Neutrophil (primary cell): Measurements from ENCODE around the gene ZNF683.

Source experiments
- H3K27ac ChIP-seq: fragments of 200-600 bp; sonication (generic); 2 replicates; pipeline ENCODE4 v1.5.1; 2016; ENCODE audit warnings: mild to moderate bottlenecking, moderate library complexity
- H3K27me3 ChIP-seq: fragments of 200-600 bp; sonication (generic); 2 replicates; pipeline ENCODE4 v1.6.0; 2016; ENCODE audit warnings: mild to moderate bottlenecking
- H3K36me3 ChIP-seq: fragments of 200-600 bp; sonication (generic); 2 replicates; pipeline ENCODE4 v1.5.1; 2017
- H3K4me1 ChIP-seq, 2 experiments: fragments of 200-600 bp in 1 of 2; sonication (generic) in 1 of 2; 1 replicate in 1 of 2; 2 replicates in 1 of 2; pipeline versions ENCODE4 v1.5.1 to v1.6.1; 2013 to 2016; ENCODE audit warnings: low read depth in 1 of 2, low read length in 1 of 2, mild to moderate bottlenecking in 1 of 2, moderate library complexity in 1 of 2; ENCODE audit not compliant: control insufficient read depth in 1 of 2, insufficient read depth in 1 of 2
- H3K4me3 ChIP-seq, 2 experiments: fragments of 200-600 bp in 1 of 2; sonication (generic) in 1 of 2; 1 replicate in 1 of 2; 2 replicates in 1 of 2; pipeline ENCODE4 v1.5.1; 2013 to 2016; ENCODE audit warnings: low read depth in 1 of 2, low read length in 1 of 2, mild to moderate bottlenecking in 1 of 2, moderate library complexity in 1 of 2
- H3K9me3 ChIP-seq: fragments of 200-600 bp; sonication (generic); 2 replicates; pipeline ENCODE4 v1.5.1; 2016
- TF ChIP-seq, protein P1 (sequence below): fragments of 200-600 bp; sonication (generic); IDR thresholded peaks from 2 replicates; pipeline ENCODE4 v1.5.1; 2016; ENCODE audit warnings: antibody characterized with exemption

The ZNF683 gene

DNA sequence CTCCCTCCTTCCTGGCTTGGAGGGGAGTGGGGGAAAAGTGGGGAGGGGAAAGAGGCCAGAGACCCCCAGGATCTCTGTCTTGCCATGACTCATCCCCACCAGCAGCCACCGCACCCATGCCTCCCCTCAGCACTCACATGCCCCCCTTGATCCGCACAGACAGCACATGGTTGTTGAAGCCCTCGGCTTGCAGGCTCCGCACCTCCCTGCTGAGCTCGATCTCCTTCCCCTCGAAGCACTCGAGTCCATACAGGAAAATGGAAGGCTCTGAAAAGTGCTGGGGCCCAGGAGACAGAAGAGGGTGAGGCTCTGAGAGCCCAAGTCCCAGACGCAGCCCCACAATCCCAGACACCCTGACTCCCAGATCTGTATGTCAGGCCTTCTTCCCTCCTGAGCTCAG is 44.0 kb downstream of the ZNF683 start:
- no peak overlapping the region for H3K4me3 ChIP-seq
- H3K27me3 ChIP-seq: no peaks in the 10 kb centered on the region
- peaks cover 71% of the 10 kb centered on the region for H3K36me3 ChIP-seq
- H3K27ac ChIP-seq: no peak overlapping the region
- H3K4me1 ChIP-seq: peaks cover 7 to 9% of the 10 kb centered on the region in 2 experiments
- TF ChIP-seq, protein P1, sequence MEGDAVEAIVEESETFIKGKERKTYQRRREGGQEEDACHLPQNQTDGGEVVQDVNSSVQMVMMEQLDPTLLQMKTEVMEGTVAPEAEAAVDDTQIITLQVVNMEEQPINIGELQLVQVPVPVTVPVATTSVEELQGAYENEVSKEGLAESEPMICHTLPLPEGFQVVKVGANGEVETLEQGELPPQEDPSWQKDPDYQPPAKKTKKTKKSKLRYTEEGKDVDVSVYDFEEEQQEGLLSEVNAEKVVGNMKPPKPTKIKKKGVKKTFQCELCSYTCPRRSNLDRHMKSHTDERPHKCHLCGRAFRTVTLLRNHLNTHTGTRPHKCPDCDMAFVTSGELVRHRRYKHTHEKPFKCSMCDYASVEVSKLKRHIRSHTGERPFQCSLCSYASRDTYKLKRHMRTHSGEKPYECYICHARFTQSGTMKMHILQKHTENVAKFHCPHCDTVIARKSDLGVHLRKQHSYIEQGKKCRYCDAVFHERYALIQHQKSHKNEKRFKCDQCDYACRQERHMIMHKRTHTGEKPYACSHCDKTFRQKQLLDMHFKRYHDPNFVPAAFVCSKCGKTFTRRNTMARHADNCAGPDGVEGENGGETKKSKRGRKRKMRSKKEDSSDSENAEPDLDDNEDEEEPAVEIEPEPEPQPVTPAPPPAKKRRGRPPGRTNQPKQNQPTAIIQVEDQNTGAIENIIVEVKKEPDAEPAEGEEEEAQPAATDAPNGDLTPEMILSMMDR: no peak
- no peaks in the 10 kb centered on the region for H3K9me3 ChIP-seq

DNA sequence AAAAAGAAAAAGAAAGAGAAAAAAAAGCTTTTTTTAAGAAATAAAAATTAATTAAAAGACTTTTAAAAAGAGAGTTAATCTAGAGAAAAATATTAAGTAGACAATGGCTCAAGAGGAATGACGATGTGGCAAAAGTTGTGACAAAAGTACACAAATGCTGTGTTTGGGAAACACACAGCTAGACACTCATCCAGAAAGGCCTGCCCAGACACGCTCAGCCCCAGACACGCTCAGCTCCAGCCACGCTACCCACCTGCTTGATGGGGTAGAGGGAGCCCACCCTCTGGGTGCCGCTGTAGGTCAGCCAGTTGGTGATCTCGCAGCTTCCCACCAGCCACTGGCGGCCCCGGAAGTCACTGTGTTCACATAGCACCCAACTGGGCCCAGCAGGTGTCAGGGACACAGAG is 44.6 kb downstream of the ZNF683 start:
- TF ChIP-seq, protein P1: no peak
- H3K4me1 ChIP-seq: peaks cover under 1 to 3% of the 10 kb centered on the region in 2 experiments
- H3K36me3 ChIP-seq: peaks cover 77% of the 10 kb centered on the region
- H3K27me3 ChIP-seq: no peaks in the 10 kb centered on the region
- H3K9me3 ChIP-seq: no peaks in the 10 kb centered on the region
- H3K27ac ChIP-seq: no peak overlapping the region
- no peak overlapping the region for H3K4me3 ChIP-seq

DNA sequence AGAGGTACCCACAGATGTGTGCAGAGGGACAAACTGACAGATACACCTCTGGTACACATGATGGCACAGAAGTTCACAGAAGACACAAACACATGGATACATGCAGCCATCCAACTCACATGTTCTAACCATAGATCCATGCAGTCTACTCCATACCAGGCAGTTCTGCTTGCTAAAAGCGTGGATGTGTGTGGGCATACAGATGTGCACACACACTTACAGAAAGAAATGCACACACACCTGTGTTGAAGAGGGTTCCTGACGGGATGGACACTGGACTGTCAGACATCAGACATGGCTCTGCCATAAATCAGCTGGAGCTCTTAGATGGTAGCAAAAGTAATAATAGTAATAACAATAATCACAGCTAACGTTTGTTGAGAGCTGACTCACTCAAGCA is 48.0 kb downstream of the ZNF683 start:
- H3K4me1 ChIP-seq: peaks cover 11 to 22% of the 10 kb centered on the region in 2 experiments
- H3K36me3 ChIP-seq: peaks cover 71% of the 10 kb centered on the region
- no peaks in the 10 kb centered on the region for H3K9me3 ChIP-seq
- no peaks in the 10 kb centered on the region for H3K27me3 ChIP-seq
- no peak overlapping the region for H3K27ac ChIP-seq
- TF ChIP-seq, protein P1: no peak
- no peak overlapping the region for H3K4me3 ChIP-seq

DNA sequence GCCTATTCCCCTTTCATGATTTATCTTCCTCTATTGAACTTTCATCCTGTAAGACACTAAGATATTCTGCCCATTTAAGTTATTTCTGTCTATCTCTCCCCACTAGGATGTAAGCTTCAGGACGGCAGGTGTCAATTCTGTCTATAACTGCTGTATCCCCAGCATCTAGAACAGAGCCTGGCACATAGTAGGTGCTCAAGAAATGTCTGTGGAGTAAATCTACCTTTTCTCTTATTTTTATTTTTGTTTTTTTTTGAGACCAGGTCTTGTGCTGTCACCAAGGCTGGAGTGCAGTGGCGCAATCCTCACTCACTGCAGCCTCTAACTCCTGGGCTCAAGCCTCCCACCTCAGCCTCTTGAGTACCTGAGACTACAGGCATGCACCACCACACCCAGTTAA is 49.2 kb downstream of the ZNF683 start:
- TF ChIP-seq, protein P1: no peak
- Histone ChIP-seq H3K4me3 (no peak overlapping the region), H3K27me3 (no peaks in the 10 kb centered on the region), H3K36me3 (peaks cover 64% of the 10 kb centered on the region), H3K9me3 (no peaks in the 10 kb centered on the region), H3K27ac (no peak overlapping the region), H3K4me1 (peaks cover 19 to 33% of the 10 kb centered on the region in 2 experiments)

DNA sequence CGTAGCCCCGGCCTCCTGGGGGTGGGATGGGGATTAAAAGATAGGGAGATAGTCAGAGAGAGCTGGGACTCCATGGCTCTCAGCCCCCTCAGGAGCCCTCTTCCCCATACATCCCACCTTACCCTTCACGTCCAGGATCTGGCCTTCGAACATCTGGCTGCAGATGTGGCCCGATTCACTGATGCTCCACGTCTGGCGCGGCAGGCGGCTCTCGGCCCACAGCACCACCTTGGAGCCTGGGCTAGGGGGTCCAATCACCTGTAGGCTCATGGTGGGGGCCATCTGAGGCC is 50.6 kb downstream of the ZNF683 start:
- Histone ChIP-seq H3K27me3 (no peaks in the 10 kb centered on the region), H3K36me3 (peaks cover 50% of the 10 kb centered on the region), H3K9me3 (no peaks in the 10 kb centered on the region), H3K4me1 (peaks cover 33 to 47% of the 10 kb centered on the region in 2 experiments), H3K4me3 (no peak overlapping the region), H3K27ac (peak overlapping the region; percentile 4)
- TF ChIP-seq, protein P1: no peak
